CD8-positive, alpha-beta memory T cell (primary cell): Measurements from ENCODE around the gene VPS16. TPM values are rescaled to one million over a fixed set of nuclear protein-coding genes. Genes with fewer than 3 reads are reported as not detected.
"Not testable (repeated sequence)": the region's sequence is repeated elsewhere in the genome, so short reads cannot be mapped to it uniquely, and the experiment has no call there.

Experiments used
- CTCF ChIA-PET: fragments of 350-600 bp; sonication (Branson Sonifier 250); formaldehyde crosslinking; loops from one replicate; lab custom pipeline; 2021; ENCODE audit warnings: antibody characterized with exemption; lab: Charles Lee
- POLR2A ChIA-PET: fragments of 350-600 bp; sonication (Branson Sonifier 250); formaldehyde crosslinking; loops from one replicate; lab custom pipeline; 2021; ENCODE audit warnings: antibody characterized with exemption; lab: Charles Lee
- DNase-seq, 5 donors: peaks; one replicate each; pipeline versions ENCODE4 v3.0.0 to v3.0.0-alpha.2; 2020 to 2022; ENCODE audit warnings: mixed read lengths in 1 of 5
- H3K27ac ChIP-seq: one replicate; pipeline ENCODE4 v1.7.0; 2013; ENCODE audit warnings: low read depth, mild to moderate bottlenecking, low read length, moderate library complexity
- H3K27me3 ChIP-seq: 2 replicates; pipeline ENCODE4 v1.7.0; 2013; ENCODE audit warnings: low read length, mild to moderate bottlenecking; ENCODE audit not compliant: insufficient read depth, poor library complexity, severe bottlenecking
- H3K36me3 ChIP-seq: 2 replicates; pipeline ENCODE4 v1.7.0; 2013; ENCODE audit warnings: mild to moderate bottlenecking, low read length, moderate library complexity; ENCODE audit not compliant: insufficient read depth
- H3K4me1 ChIP-seq: 2 replicates; pipeline ENCODE4 v1.7.0; 2013; ENCODE audit warnings: mild to moderate bottlenecking, low read length, moderate library complexity; ENCODE audit not compliant: insufficient read depth
- H3K4me3 ChIP-seq: 2 replicates; pipeline ENCODE4 v1.7.0; 2013; ENCODE audit warnings: mild to moderate bottlenecking, low read length
- H3K9me3 ChIP-seq: 2 replicates; pipeline ENCODE4 v1.7.0; 2013; ENCODE audit warnings: mild to moderate bottlenecking, low read length
- H3K27ac Mint-ChIP-seq, 8 donors: one replicate each; pipeline ENCODE4 v1.8.0; 2020 to 2021; ENCODE audit warnings: mixed read lengths in 8 of 8, mild to moderate bottlenecking in 6 of 8, inconsistent platforms in 3 of 8, moderate library complexity in 3 of 8
- H3K27me3 Mint-ChIP-seq, 2 donors: one replicate each; pipeline ENCODE4 v1.8.0; 2020 to 2021; ENCODE audit warnings: mixed read lengths in 2 of 2, mild to moderate bottlenecking in 1 of 2, moderate library complexity in 1 of 2
- H3K36me3 Mint-ChIP-seq, 3 donors: one replicate each; pipeline ENCODE4 v1.8.0; 2020 to 2021; ENCODE audit warnings: mixed read lengths in 3 of 3, inconsistent platforms in 1 of 3, mild to moderate bottlenecking in 1 of 3
- H3K4me1 Mint-ChIP-seq, 3 donors: one replicate each; pipeline ENCODE4 v1.8.0; 2020 to 2021; ENCODE audit warnings: mixed read lengths in 3 of 3, inconsistent platforms in 1 of 3, mild to moderate bottlenecking in 1 of 3
- H3K4me3 Mint-ChIP-seq, 7 donors: one replicate each; pipeline ENCODE4 v1.8.0; 2020 to 2021; ENCODE audit warnings: mixed read lengths in 7 of 7, mild to moderate bottlenecking in 6 of 7, moderate library complexity in 4 of 7, inconsistent platforms in 2 of 7
- H3K9me3 Mint-ChIP-seq, 5 donors: one replicate each; pipeline ENCODE4 v1.8.0; 2020 to 2022; ENCODE audit warnings: mixed read lengths in 5 of 5, mild to moderate bottlenecking in 3 of 5, moderate library complexity in 2 of 5, inconsistent platforms in 1 of 5
- polyA plus RNA-seq: library from polyadenylated mRNA; unstranded; fragments of 300-500 nt; fragmentation: Illumina TruSeq; gene quantifications from one replicate; pipeline ENCODE4 v1.2.3, GENCODE V29; 2021
- total RNA-seq, 2 experiments: library from RNA; stranded (reverse); gene quantifications; one replicate each; pipeline ENCODE4 v1.2.3, GENCODE V29; 2021

VPS16 gene
- total and polyA plus RNA-seq, 3 experiments from 2014 or later = 40.1 to 49.1 (median 47.8) TPM

- CTCF ChIA-PET, H3K36me3 ChIP-seq, H3K27me3 ChIP-seq, H3K9me3 ChIP-seq, DNase-seq, H3K27me3 Mint-ChIP-seq, H3K9me3 Mint-ChIP-seq, H3K27ac Mint-ChIP-seq, H3K4me3 Mint-ChIP-seq, H3K4me3 ChIP-seq, H3K27ac ChIP-seq, POLR2A ChIA-PET: not testable (repeated sequence)
- Mint-ChIP-seq H3K4me1 (peaks cover 42 to 66% (median 59%) of the 10 kb centered on the region in 3 donors), H3K36me3 (peaks cover 0 to 12% (median 7%) of the 10 kb centered on the region in 3 donors)
- H3K4me1 ChIP-seq = peaks cover 12% of the 10 kb centered on the region
Measured at GRCh38 chr20:2895154-2895553, 54.6 kb downstream of the VPS16 start.

GRCh38 chr20:2899243-2899642 is 58.7 kb downstream of the VPS16 start:
- H3K4me1 Mint-ChIP-seq = peaks cover 42 to 74% (median 59%) of the 10 kb centered on the region in 3 donors
- H3K9me3 Mint-ChIP-seq = peaks cover 0 to 2% (median 0%) of the 10 kb centered on the region in 5 donors
- Histone ChIP-seq H3K36me3 (no peaks in the 10 kb centered on the region), H3K27ac (no peak overlapping the region), H3K4me3 (no peak overlapping the region), H3K4me1 (peaks cover 13% of the 10 kb centered on the region), H3K9me3 (no peaks in the 10 kb centered on the region), H3K27me3 (no peaks in the 10 kb centered on the region)
- ChIA-PET POLR2A (no interaction called here), CTCF (no interaction called here)
- H3K4me3 Mint-ChIP-seq = no peak overlapping the region
- peaks cover 0 to 20% (median 3%) of the 10 kb centered on the region in 3 donors for H3K36me3 Mint-ChIP-seq
- H3K27ac Mint-ChIP-seq = peak overlapping the region in 1 of 8 donors; percentile 79
- H3K27me3 Mint-ChIP-seq = no peaks in the 10 kb centered on the region
- no peak for DNase-seq

GRCh38 chr20:2900845-2901592 is 60.5 kb downstream of the VPS16 start:
- H3K9me3 Mint-ChIP-seq = no peaks in the 10 kb centered on the region
- H3K27me3 Mint-ChIP-seq = no peaks in the 10 kb centered on the region
- H3K27ac Mint-ChIP-seq = peak overlapping the region in 3 of 8 donors; percentile 1 to 18 (median 7)
- H3K4me3 ChIP-seq = no peak overlapping the region
- peak overlapping the region in 2 of 7 donors; percentile 15 to 44 for H3K4me3 Mint-ChIP-seq
- H3K27ac ChIP-seq = no peak overlapping the region
- no peaks in the 10 kb centered on the region for H3K9me3 ChIP-seq
- H3K36me3 Mint-ChIP-seq = peaks cover 0 to 20% (median 3%) of the 10 kb centered on the region in 3 donors
- peak in 1 of 5 donors; percentile 5 for DNase-seq
- peaks cover 50 to 75% (median 71%) of the 10 kb centered on the region in 3 donors for H3K4me1 Mint-ChIP-seq
- H3K36me3 ChIP-seq = no peaks in the 10 kb centered on the region
- no peaks in the 10 kb centered on the region for H3K27me3 ChIP-seq
- POLR2A ChIA-PET = interaction anchor here (0.5 to 0.7 kb wide), 2 partner anchors 51 to 1927 kb away, joined by 3 to 7 read pairs; no protein-coding TSS in a partner anchor
- CTCF ChIA-PET = interaction anchor here (1.0 to 1.1 kb wide), 2 partner anchors 28 to 49 kb away, joined by 3 read pairs; no protein-coding TSS in a partner anchor
- H3K4me1 ChIP-seq = peaks cover 13% of the 10 kb centered on the region

GRCh38 chr20:2902291-2902690 is 61.7 kb downstream of the VPS16 start:
- Mint-ChIP-seq H3K27ac (peak overlapping the region in 2 of 8 donors; percentile 1 to 9), H3K4me1 (peaks cover 44 to 70% (median 68%) of the 10 kb centered on the region in 3 donors), H3K4me3 (no peak overlapping the region), H3K9me3 (no peaks in the 10 kb centered on the region), H3K36me3 (peaks cover 0 to 16% (median 0%) of the 10 kb centered on the region in 3 donors), H3K27me3 (no peaks in the 10 kb centered on the region)
- Histone ChIP-seq H3K4me1 (peaks cover 13% of the 10 kb centered on the region), H3K27ac (no peak overlapping the region), H3K4me3 (no peak overlapping the region), H3K9me3 (no peaks in the 10 kb centered on the region), H3K27me3 (no peaks in the 10 kb centered on the region), H3K36me3 (no peaks in the 10 kb centered on the region)
- ChIA-PET CTCF (interaction anchor here (1.1 kb wide), 1 partner anchor 50 kb away, joined by 3 read pairs; no protein-coding TSS in a partner anchor), POLR2A (no interaction called here)
- no peak for DNase-seq

GRCh38 chr20:2902818-2903217 is 62.3 kb downstream of the VPS16 start:
- H3K4me3 Mint-ChIP-seq = no peak overlapping the region
- ChIA-PET POLR2A (no interaction called here), CTCF (no interaction called here)
- Histone ChIP-seq H3K9me3 (no peaks in the 10 kb centered on the region), H3K4me1 (peaks cover 13% of the 10 kb centered on the region), H3K36me3 (no peaks in the 10 kb centered on the region), H3K27ac (no peak overlapping the region), H3K4me3 (no peak overlapping the region), H3K27me3 (no peaks in the 10 kb centered on the region)
- H3K9me3 Mint-ChIP-seq = no peaks in the 10 kb centered on the region
- no peak for DNase-seq
- H3K4me1 Mint-ChIP-seq = peaks cover 44 to 71% (median 64%) of the 10 kb centered on the region in 3 donors
- no peak overlapping the region for H3K27ac Mint-ChIP-seq
- H3K27me3 Mint-ChIP-seq = no peaks in the 10 kb centered on the region
- peaks cover 0 to 16% (median 0%) of the 10 kb centered on the region in 3 donors for H3K36me3 Mint-ChIP-seq

GRCh38 chr20:2903686-2904085 is 63.1 kb downstream of the VPS16 start:
- no peaks in the 10 kb centered on the region for H3K36me3 ChIP-seq

GRCh38 chr20:2907519-2907918 is 67.0 kb downstream of the VPS16 start:
- Mint-ChIP-seq H3K9me3 (no peaks in the 10 kb centered on the region), H3K27ac (peak overlapping the region in 1 of 8 donors; percentile 32), H3K27me3 (no peaks in the 10 kb centered on the region), H3K36me3 (peaks cover 0 to 13% (median 0%) of the 10 kb centered on the region in 3 donors), H3K4me1 (peaks cover 24 to 49% (median 30%) of the 10 kb centered on the region in 3 donors), H3K4me3 (no peak overlapping the region)
- no peaks in the 10 kb centered on the region for H3K27me3 ChIP-seq
- no peak overlapping the region for H3K27ac ChIP-seq
- no peak overlapping the region for H3K4me3 ChIP-seq
- DNase-seq = no peak
- ChIA-PET CTCF (no interaction called here), POLR2A (no interaction called here)
- H3K36me3 ChIP-seq = no peaks in the 10 kb centered on the region
- no peaks in the 10 kb centered on the region for H3K9me3 ChIP-seq
- no peaks in the 10 kb centered on the region for H3K4me1 ChIP-seq

More at GRCh38 chr20:2903686-2904085, 63.1 kb downstream of the VPS16 start:
- no peak overlapping the region for H3K4me3 ChIP-seq
- ChIA-PET POLR2A (no interaction called here), CTCF (no interaction called here)
- Mint-ChIP-seq H3K4me1 (peaks cover 46 to 73% (median 67%) of the 10 kb centered on the region in 3 donors), H3K36me3 (peaks cover 0 to 16% (median 0%) of the 10 kb centered on the region in 3 donors), H3K4me3 (no peak overlapping the region), H3K9me3 (no peaks in the 10 kb centered on the region), H3K27ac (no peak overlapping the region), H3K27me3 (no peaks in the 10 kb centered on the region)
- H3K27me3 ChIP-seq = no peaks in the 10 kb centered on the region
- no peak overlapping the region for H3K27ac ChIP-seq
- DNase-seq = no peak
- no peaks in the 10 kb centered on the region for H3K9me3 ChIP-seq
- H3K4me1 ChIP-seq = peaks cover 13% of the 10 kb centered on the region

GRCh38 chr20:2909953-2910352 is 69.4 kb downstream of the VPS16 start:
- no peak overlapping the region for H3K27ac Mint-ChIP-seq
- no peak overlapping the region for H3K27ac ChIP-seq
- H3K27me3 Mint-ChIP-seq = no peaks in the 10 kb centered on the region
- CTCF ChIA-PET = no interaction called here
- no peaks in the 10 kb centered on the region for H3K27me3 ChIP-seq
- H3K4me3 Mint-ChIP-seq = no peak overlapping the region
- no peaks in the 10 kb centered on the region for H3K4me1 ChIP-seq
- no peaks in the 10 kb centered on the region for H3K9me3 Mint-ChIP-seq
- DNase-seq = no peak
- H3K9me3 ChIP-seq = no peaks in the 10 kb centered on the region
- H3K4me1 Mint-ChIP-seq = peaks cover 17 to 42% (median 29%) of the 10 kb centered on the region in 3 donors
- H3K36me3 ChIP-seq = no peaks in the 10 kb centered on the region
- H3K4me3 ChIP-seq = no peak overlapping the region
- peaks cover 0 to 11% (median 0%) of the 10 kb centered on the region in 3 donors for H3K36me3 Mint-ChIP-seq
- POLR2A ChIA-PET = interaction anchor here (0.6 kb wide), 1 partner anchor 69 kb away, joined by 4 read pairs; the partner anchor contains the start of genes PCED1A and VPS16
